Nephron (organoid): ENCODE data around the gene EMX2.

Experiments used
- H3K27ac Mint-ChIP-seq, 3 experiments: 2 replicates each; pipeline ENCODE4 v1.8.0; 2020; ENCODE audit warnings: mixed read lengths in 3 of 3, mild to moderate bottlenecking in 2 of 3, moderate library complexity in 1 of 3
- H3K27me3 Mint-ChIP-seq: 2 replicates; pipeline ENCODE4 v1.8.0; 2021; ENCODE audit warnings: low read depth, mild to moderate bottlenecking, moderate library complexity, mixed read lengths
- H3K36me3 Mint-ChIP-seq: 2 replicates; pipeline ENCODE4 v1.8.0; 2020; ENCODE audit warnings: low read depth, mixed read lengths
- H3K4me1 Mint-ChIP-seq: 2 replicates; pipeline ENCODE4 v1.8.0; 2020; ENCODE audit warnings: mixed read lengths
- H3K4me3 Mint-ChIP-seq, 3 experiments: 2 replicates each; pipeline ENCODE4 v1.8.0; 2020; ENCODE audit warnings: mild to moderate bottlenecking in 3 of 3, mixed read lengths in 3 of 3, moderate library complexity in 2 of 3
- H3K9me3 Mint-ChIP-seq: 2 replicates; pipeline ENCODE4 v1.8.0; 2020; ENCODE audit warnings: mixed read lengths
- TF ChIP-seq, protein P1 (sequence below), 3 experiments: fragments of 200-600 bp; sonication (generic); IDR thresholded peaks; one replicate each; pipeline ENCODE4 v1.5.0; 2021; ENCODE audit warnings: antibody characterized with exemption in 3 of 3; ENCODE audit not compliant: unreplicated experiment in 3 of 3

Gene EMX2

DNA sequence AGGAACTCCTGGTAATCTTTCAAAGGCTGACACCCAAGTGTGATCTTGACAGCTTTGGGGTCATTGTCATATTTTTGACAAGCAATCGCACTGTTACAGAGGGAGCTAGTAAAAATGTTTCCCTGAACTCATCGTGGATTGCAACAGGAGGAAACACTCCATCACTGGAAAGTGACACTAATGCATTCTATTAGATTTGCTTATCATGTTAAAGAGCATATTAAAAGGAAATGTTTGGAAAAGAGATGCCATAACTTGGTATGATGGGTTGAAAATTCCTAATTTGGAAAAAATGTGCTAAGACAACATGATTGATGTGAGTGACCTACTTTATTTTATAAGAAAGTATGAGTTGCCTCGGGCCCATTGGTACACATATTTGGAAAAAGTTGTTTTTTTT, 22.7 kb upstream of the EMX2 start:
- Mint-ChIP-seq H3K9me3 (no peaks in the 10 kb centered on the region), H3K4me1 (no peaks in the 10 kb centered on the region), H3K4me3 (no peak overlapping the region), H3K27ac (no peak overlapping the region), H3K27me3 (peaks cover 30% of the 10 kb centered on the region), H3K36me3 (peaks cover 9% of the 10 kb centered on the region)
- TF ChIP-seq, protein P1, sequence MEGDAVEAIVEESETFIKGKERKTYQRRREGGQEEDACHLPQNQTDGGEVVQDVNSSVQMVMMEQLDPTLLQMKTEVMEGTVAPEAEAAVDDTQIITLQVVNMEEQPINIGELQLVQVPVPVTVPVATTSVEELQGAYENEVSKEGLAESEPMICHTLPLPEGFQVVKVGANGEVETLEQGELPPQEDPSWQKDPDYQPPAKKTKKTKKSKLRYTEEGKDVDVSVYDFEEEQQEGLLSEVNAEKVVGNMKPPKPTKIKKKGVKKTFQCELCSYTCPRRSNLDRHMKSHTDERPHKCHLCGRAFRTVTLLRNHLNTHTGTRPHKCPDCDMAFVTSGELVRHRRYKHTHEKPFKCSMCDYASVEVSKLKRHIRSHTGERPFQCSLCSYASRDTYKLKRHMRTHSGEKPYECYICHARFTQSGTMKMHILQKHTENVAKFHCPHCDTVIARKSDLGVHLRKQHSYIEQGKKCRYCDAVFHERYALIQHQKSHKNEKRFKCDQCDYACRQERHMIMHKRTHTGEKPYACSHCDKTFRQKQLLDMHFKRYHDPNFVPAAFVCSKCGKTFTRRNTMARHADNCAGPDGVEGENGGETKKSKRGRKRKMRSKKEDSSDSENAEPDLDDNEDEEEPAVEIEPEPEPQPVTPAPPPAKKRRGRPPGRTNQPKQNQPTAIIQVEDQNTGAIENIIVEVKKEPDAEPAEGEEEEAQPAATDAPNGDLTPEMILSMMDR (IDR thresholded peaks at IDR 0.05; ENCODE audit: unreplicated experiment in 3 of 3), result no peak

DNA sequence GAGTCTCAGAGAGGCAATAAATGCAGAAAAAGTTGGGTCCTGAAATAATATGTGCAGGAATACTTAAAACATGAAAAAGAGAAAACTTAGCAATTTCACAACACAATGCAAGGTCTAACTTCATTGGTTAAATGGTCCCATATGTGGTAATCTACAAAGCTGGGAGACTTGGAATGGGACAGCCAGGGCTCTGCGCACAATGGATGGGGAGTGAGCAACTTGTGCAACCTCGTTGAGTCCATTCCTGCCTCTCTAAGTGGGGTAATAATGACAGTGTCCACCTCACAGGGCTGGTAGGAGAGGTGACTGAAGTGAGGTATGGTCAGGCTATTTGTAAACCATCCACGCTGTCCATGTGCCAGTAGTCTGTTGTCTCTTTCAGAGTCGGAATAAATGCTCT, 11.8 kb upstream of the EMX2 start:
- H3K27ac Mint-ChIP-seq, result peak overlapping the region in 1 of 3 experiments; percentile 94
- H3K27me3 Mint-ChIP-seq, result peaks cover 85% of the 10 kb centered on the region
- peaks cover 3% of the 10 kb centered on the region for H3K36me3 Mint-ChIP-seq
- H3K4me1 Mint-ChIP-seq, result peaks cover 30% of the 10 kb centered on the region
- no peak overlapping the region for H3K4me3 Mint-ChIP-seq
- H3K9me3 Mint-ChIP-seq, result no peaks in the 10 kb centered on the region
- TF ChIP-seq, protein P1 (IDR thresholded peaks at IDR 0.05; ENCODE audit: unreplicated experiment in 3 of 3), result no peak

DNA sequence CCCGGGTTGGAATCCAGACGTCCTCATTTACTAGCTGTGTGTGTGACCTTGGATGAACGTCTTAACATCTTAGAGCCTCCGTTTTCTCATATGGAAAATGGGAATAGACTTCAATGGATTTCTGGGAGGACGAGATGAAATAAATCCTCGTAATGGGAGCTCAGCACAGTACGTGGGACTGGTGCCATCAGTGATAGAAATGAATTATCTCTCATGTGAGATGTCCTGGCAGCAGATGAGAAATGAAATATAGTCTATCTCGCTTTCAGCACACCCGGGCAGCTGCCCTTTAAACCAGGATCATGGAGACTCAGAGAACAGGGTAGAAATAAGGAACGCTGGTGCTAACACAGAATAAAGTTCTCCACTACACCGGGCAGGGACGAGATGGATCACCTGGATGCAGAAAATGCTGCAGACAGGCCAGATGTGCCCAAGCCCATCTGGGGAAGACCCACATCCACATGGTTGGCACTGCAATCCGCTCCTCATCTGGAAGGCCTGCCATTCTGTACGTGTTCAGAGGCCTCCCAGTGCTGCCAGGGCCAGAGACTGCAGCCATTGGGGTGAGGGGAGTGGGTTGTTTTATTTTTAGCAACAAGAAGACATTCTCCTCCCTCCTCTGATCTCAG, 11.1 kb upstream of the EMX2 start:
- Mint-ChIP-seq H3K27ac (peak overlapping the region; percentile 52 to 94 (median 63)), H3K4me1 (peaks cover 32% of the 10 kb centered on the region), H3K4me3 (peak overlapping the region in 2 of 3 experiments; percentile 43 to 69), H3K36me3 (peaks cover 3% of the 10 kb centered on the region), H3K9me3 (no peaks in the 10 kb centered on the region), H3K27me3 (peaks cover 92% of the 10 kb centered on the region)
- TF ChIP-seq, protein P1 (IDR thresholded peaks at IDR 0.05; ENCODE audit: unreplicated experiment in 3 of 3), result no peak

DNA sequence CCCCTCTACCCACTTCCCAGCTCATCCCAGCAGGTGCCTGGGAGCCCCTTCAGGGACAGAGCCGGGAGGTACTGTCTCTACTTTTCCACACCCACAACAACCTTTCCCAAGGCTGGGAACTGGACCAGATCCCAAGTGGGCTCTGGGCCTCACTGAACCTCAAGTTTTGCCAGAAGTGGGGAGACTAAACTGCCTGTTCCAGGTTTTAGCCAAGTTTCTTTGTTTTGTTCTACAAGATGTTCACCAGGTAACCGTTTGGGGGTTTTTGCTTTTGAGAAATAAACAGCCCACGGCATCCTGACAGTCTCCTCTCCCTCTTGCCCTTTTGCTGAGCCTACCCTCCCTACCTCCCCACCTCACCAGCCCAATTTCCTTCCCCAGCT, 10.6 kb upstream of the EMX2 start:
- TF ChIP-seq, protein P1 (IDR thresholded peaks at IDR 0.05; ENCODE audit: unreplicated experiment in 3 of 3), result no peak
- Mint-ChIP-seq H3K9me3 (no peaks in the 10 kb centered on the region), H3K4me3 (peak overlapping the region; percentile 60 to 74 (median 69)), H3K36me3 (peaks cover 3% of the 10 kb centered on the region), H3K27me3 (peaks cover 97% of the 10 kb centered on the region), H3K27ac (peak overlapping the region; percentile 52 to 94 (median 63)), H3K4me1 (peaks cover 36% of the 10 kb centered on the region)

DNA sequence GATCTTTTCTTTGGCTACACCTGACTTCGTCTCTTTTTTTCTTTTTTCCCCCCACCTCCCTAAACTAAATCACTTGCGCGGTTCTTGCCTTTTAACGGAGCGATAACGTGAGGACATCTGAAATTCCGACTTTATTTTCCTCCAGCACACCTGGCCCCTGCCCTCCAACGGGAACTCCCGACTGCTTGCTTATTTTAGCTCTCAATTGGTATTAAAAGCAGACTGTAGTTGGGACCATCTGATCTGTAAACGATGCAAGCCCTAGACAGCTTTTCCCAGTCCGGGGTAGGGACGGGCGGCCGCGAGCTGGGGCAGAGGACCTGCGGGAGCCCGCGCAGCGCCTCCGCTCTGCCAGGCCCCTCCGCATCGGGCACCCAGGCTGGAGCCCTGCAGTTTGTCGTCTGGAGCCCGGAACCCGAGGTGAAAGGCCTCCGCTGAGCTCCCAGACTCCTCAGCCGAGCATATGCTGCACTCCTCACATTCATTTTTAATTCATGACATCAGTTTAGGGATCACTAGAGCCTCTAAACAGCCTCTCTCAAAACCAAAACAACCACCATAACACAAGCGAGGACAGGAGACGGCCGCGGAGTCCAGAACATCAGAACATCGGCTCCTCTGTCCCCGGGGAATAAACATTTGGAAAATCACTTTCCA, 10.0 kb upstream of the EMX2 start:
- H3K27ac Mint-ChIP-seq, result peak overlapping the region; percentile 56 to 94 (median 63)
- H3K4me3 Mint-ChIP-seq, result peak overlapping the region; percentile 60 to 74 (median 69)
- peaks cover 99% of the 10 kb centered on the region for H3K27me3 Mint-ChIP-seq
- H3K9me3 Mint-ChIP-seq, result no peaks in the 10 kb centered on the region
- TF ChIP-seq, protein P1 (IDR thresholded peaks at IDR 0.05; ENCODE audit: unreplicated experiment in 3 of 3), result no peak
- peaks cover 36% of the 10 kb centered on the region for H3K4me1 Mint-ChIP-seq
- H3K36me3 Mint-ChIP-seq, result peaks cover 3% of the 10 kb centered on the region
